Measurements from ENCODE around the gene EPHB1.

The EPHB1 gene

DNA sequence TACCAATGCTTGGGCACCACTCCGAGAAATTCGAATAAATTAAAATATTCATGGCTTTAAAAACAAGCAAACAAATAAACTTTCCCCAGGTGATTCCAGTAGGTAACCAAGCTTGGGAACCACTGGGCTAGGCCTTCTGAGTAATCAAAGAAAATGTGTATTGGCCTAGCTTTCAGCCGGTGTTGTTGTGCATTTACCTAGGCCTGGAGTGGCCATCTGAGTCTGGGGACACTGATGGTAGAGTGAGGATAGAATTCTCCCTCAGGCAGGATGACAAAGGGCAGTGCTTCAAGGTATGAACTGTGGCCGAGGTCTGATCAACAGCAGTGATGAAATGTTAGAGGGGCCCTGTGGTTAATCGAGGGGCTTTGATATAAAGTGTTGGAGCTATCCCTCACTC is 440.5 kb downstream of the EPHB1 start:
- DNase-seq, result no peak

DNA sequence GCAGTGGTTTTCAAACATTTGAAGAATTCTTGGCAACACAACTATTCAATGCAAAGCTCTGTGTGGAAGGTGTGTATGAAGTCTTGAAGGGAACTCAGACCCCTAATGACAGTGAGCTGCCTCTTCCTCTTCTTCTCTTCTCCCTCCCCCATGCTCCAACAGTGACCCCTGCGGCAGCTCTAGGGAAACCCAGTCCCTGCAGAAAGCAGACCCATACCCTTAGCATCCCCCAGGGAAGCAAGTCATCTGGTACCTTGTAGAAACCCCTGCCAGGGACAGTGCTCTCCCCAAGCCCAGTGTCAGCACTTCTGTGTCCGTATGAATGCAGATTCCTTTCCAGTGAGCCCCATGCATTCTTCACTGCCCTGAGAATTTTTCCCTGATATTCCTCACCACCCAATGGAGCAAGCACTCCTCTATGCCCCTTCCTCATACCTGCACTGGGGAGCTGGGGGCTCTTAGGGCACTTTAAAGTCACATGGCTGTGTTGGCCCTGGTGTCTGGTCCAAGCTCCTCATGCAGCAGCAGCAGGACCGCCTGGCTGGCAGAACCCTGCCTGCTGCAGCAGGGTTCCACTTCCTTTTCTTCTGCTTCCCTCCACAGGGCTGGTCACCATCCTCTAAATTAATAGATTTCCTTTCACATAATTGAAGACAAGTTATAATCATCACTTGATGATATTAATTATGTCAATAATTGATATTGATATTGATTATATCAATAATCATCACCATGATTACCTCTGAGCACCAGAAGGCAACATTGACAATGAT is 442.5 kb downstream of the EPHB1 start:
- no peak for DNase-seq

GRCh38 chr3:135238236-135238830 is 443.3 kb downstream of the EPHB1 start:
- DNase-seq, result no peak

DNA sequence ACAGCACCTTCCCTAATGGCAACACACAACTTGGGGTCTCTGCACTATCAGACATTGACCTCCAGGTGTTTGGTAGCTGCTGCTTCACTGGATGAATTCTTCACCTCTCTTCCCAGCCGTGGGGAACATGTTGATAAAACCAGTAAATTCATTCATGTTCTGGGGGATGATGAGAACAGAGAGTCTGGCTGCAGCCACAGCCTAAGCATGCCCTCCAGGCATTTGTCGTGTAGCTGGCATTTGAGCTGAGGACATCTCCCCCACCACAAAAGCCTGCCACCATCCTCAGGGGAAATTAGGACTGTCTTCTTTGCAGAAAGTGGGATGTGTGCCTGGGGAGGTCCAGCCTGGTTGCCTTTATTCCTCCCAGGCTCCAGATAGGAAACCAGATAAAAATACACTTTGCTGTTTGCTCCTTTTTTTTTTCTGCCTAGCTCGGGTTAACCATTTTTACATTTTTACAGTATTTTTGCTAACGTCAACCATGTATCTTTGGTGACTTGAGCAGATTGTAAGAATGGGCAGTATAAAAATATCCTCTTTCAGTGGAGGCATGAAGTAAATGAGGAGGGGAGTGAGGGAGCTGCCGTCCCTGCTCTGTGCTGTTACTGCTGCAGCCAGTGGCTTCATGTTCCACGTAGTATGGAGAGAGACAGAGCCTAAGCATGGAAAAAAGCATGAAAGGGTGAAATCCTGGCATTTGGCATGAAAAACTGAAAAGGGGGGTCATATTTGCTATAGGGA is 444.0 kb downstream of the EPHB1 start:
- DNase-seq, result no peak

GRCh38 chr3:135239615-135239884 is 444.5 kb downstream of the EPHB1 start:
- DNase-seq, result no peak

DNA sequence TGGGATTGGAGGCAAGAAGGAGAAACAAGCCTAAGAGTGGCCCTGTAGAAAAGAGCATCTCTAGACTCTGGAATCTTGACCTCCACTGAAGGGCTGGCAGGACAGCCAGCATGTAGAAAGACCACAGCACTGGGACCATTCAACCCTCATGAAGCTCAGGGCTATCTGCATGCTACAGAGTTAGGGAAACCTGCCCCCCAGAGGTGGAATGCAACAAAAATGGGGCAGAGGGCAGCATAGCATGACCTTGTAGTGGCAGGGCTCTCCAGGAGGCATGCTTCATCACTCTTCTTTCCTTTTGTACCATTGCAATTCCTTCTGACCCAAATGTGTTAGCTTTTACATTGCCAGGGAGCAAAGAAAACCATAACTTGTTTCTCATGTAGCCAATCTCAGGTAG is 445.4 kb downstream of the EPHB1 start:
- DNase-seq, result no peak

DNA sequence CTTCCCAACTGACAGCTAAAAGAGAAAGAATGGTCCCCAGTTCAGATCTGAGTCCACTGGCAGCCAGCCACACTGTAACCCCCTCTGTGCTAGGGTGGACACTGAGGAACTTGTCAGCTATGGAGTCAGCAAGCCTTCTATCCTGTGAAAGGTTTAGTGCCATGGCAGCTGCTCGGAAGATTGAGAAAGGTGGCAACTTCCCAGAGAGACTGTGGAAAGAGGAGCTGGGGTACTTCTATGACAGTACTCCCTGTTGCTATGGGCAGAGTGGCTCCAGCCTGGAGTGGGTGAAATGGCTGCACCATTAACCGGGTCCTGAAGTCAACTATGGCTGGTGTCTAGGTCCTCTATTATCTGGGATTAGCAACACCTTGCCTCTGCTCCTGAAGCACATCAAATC is 447.2 kb downstream of the EPHB1 start:
- DNase-seq, result no peak

GRCh38 chr3:135243616-135244015 is 448.6 kb downstream of the EPHB1 start:
- DNase-seq, result no peak

GRCh38 chr3:135246027-135246426 is 451.0 kb downstream of the EPHB1 start:
- no peak for DNase-seq

GRCh38 chr3:135248213-135248612 is 453.2 kb downstream of the EPHB1 start:
- DNase-seq, result no peak

DNA sequence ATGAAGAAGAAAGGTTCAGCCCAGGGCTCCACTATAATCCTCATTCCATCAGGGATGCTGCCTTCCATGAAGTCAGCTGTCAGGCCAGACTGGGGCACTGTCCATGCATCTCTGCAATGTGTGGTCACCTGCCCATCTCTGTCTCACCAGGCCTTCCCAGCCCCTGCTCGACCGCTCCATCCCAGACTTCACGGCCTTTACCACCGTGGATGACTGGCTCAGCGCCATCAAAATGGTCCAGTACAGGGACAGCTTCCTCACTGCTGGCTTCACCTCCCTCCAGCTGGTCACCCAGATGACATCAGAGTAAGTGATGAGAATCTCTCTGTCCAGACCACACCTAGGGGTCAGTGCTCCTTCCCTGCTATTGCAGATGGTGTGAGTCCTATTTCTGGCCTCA is 454.1 kb downstream of the EPHB1 start:
- DNase-seq, result no peak

- no peak for DNase-seq
These were observed 463.9 kb downstream of the EPHB1 start for GRCh38 chr3:135258916-135259315.

DNA sequence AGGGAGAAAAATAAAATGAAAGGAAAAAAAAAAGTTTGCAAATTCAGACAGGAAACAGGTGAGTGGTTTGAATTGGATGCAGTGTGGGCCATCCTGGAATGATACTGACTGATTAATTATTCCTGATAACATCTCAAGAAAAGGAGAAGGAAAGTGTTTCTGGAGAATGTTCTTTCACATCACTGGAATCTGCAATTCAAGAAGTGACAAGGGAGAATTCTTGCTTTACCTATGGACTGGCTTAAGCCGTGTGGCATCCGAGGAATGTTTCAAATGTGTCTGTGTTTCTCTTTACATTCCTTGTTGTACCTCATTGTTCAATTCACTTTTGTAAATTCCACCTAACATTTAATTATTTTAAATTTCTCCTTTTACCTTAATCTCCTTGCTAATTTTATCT is 465.0 kb downstream of the EPHB1 start:
- DNase-seq, result no peak

- no peak for DNase-seq
These were observed 466.2 kb downstream of the EPHB1 start for GRCh38 chr3:135261214-135261775.

- DNase-seq, result no peak
These were observed 466.9 kb downstream of the EPHB1 start for GRCh38 chr3:135261916-135262315.

DNA sequence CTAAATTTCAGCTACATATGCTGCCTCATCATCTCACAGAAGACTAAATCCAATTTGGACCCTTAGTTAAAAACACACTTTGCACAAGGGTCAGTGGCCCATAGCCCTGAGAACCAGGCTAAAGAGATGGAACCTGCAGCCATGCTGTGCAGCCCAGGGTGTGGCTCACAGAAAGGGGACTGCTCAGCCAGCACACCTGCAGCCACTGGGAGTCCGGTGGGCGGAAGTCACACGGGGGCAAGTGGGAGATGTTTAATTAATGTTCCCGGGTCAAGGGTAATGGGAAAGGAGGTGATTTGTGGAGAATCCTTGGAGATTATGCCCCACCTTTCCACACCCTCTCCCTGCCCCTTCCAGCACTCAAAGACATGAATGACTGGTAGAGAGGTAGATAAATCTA is 467.4 kb downstream of the EPHB1 start:
- DNase-seq, result no peak

GRCh38 chr3:135263331-135263730 is 468.3 kb downstream of the EPHB1 start:
- no peak for DNase-seq

GRCh38 chr3:135267487-135267886 is 472.4 kb downstream of the EPHB1 start:
- no peak for DNase-seq

GRCh38 chr3:135268941-135269532 is 474.0 kb downstream of the EPHB1 start:
- no peak for DNase-seq

GRCh38 chr3:135271177-135272025 is 476.3 kb downstream of the EPHB1 start:
- DNase-seq, result no peak

GRCh38 chr3:135272026-135272669 is 477.1 kb downstream of the EPHB1 start:
- no peak for DNase-seq

DNA sequence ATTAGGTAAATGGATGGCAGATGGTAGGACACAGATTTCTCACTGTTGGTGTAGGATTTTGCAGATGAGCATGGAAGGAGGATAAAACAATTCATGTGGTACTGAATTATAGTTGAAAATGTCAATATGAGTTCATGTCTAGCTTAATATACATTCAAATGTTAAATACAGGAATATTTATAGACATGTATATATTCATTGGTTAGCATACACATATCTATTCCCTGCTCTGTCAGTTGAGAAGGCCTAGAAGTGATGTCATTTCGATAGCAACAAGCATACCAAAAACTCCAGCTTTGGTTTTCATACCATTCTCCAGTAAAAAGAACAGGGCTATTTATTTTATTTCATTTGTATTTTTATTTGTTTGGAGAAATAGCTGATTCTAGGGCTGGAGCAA is 497.1 kb downstream of the EPHB1 start:
- DNase-seq, result no peak
